ENCODE results near the gene AUNIP. TPM values are rescaled to one million over a fixed set of nuclear protein-coding genes. Genes with fewer than 3 reads are reported as not detected.
A peak's percentile ranks its signal among the peaks of the same experiment; 100 is the strongest.

Gene AUNIP
- total and polyA plus RNA-seq, 2 experiments from 2014 or later, result 20.9 to 21.9 TPM

- Histone ChIP-seq H2AFZ (no peak overlapping the region), H3K79me2 (replicated peaks; ENCODE audit: insufficient read depth) (no peaks in the 10 kb centered on the region), H3K27me3 (ENCODE audit: insufficient read depth) (peaks cover 7% of the 10 kb centered on the region), H3K4me3 (no peak overlapping the region), H3K36me3 (ENCODE audit: insufficient read depth) (peaks cover 36% of the 10 kb centered on the region), H3K27ac (ENCODE audit: low read depth) (no peak overlapping the region), H4K20me1 (replicated peaks; ENCODE audit: insufficient read depth) (peaks cover 10% of the 10 kb centered on the region; the same call in 1 of the 2 replicates), H3K9me2 (ENCODE audit: insufficient read depth) (no peaks in the 10 kb centered on the region), H3K4me2 (no peak overlapping the region), H3F3A (replicated peaks; ENCODE audit: low read depth) (0 out of 2 replicates have a peak, but pooled peaks cover 4% of the 10 kb centered on the region), H3K4me1 (ENCODE audit: insufficient read depth) (no peaks in the 10 kb centered on the region)
- no peak overlapping the region for H3K4me3 Mint-ChIP-seq
- H3K27me3 Mint-ChIP-seq (ENCODE audit: insufficient read depth, low read depth, poor library complexity), result peaks cover 3% of the 10 kb centered on the region
- no peak for DNase-seq (ENCODE audit: low spot score)
- TF ChIP-seq CREB1 (CRISPR knock-in tag; IDR thresholded peaks at IDR 0.05; ENCODE audit: low read depth), result no peak
- peaks cover 3% of the 10 kb centered on the region for H3K4me1 Mint-ChIP-seq
- H3K36me3 Mint-ChIP-seq (ENCODE audit: low read depth), result peaks cover 40% of the 10 kb centered on the region
- ATAC-seq, result peak; percentile 31; the same call in 2 of the 3 replicates
- no peaks in the 10 kb centered on the region for H3K9me3 Mint-ChIP-seq
- H3K27ac Mint-ChIP-seq, result no peak overlapping the region
Measured at GRCh38 chr1:25826571-25826970, 32.7 kb downstream of the AUNIP start.

- no peak overlapping the region for H3K4me3 Mint-ChIP-seq
- Histone ChIP-seq H3K27ac (ENCODE audit: low read depth) (no peak overlapping the region), H3K36me3 (ENCODE audit: insufficient read depth) (peaks cover 27% of the 10 kb centered on the region), H3K79me2 (replicated peaks; ENCODE audit: insufficient read depth) (0 out of 2 replicates have a peak, but pooled peaks cover 2% of the 10 kb centered on the region), H3K4me3 (no peak overlapping the region), H4K20me1 (replicated peaks; ENCODE audit: insufficient read depth) (peaks cover 6% of the 10 kb centered on the region; the same call in 1 of the 2 replicates), H3K27me3 (ENCODE audit: insufficient read depth) (peaks cover 13% of the 10 kb centered on the region), H3K9me2 (ENCODE audit: insufficient read depth) (no peaks in the 10 kb centered on the region), H3K4me1 (ENCODE audit: insufficient read depth) (peaks cover 8% of the 10 kb centered on the region), H3F3A (replicated peaks; ENCODE audit: low read depth) (peaks cover 12% of the 10 kb centered on the region), H2AFZ (no peak overlapping the region), H3K4me2 (no peak overlapping the region)
- no peak overlapping the region for H3K27ac Mint-ChIP-seq
- H3K36me3 Mint-ChIP-seq (ENCODE audit: low read depth), result peaks cover 33% of the 10 kb centered on the region
- no peak for ATAC-seq
- H3K27me3 Mint-ChIP-seq (ENCODE audit: insufficient read depth, low read depth, poor library complexity), result peaks cover 3% of the 10 kb centered on the region
- TF ChIP-seq CREB1 (CRISPR knock-in tag; IDR thresholded peaks at IDR 0.05; ENCODE audit: low read depth), result no peak
- TF ChIP-seq, protein P1, sequence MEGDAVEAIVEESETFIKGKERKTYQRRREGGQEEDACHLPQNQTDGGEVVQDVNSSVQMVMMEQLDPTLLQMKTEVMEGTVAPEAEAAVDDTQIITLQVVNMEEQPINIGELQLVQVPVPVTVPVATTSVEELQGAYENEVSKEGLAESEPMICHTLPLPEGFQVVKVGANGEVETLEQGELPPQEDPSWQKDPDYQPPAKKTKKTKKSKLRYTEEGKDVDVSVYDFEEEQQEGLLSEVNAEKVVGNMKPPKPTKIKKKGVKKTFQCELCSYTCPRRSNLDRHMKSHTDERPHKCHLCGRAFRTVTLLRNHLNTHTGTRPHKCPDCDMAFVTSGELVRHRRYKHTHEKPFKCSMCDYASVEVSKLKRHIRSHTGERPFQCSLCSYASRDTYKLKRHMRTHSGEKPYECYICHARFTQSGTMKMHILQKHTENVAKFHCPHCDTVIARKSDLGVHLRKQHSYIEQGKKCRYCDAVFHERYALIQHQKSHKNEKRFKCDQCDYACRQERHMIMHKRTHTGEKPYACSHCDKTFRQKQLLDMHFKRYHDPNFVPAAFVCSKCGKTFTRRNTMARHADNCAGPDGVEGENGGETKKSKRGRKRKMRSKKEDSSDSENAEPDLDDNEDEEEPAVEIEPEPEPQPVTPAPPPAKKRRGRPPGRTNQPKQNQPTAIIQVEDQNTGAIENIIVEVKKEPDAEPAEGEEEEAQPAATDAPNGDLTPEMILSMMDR (conservative IDR thresholded peaks at IDR 0.05; ENCODE audit: low read depth in 2 of 2), result no peak
- peaks cover 10% of the 10 kb centered on the region for H3K4me1 Mint-ChIP-seq
- DNase-seq (ENCODE audit: low spot score), result no peak
- H3K9me3 Mint-ChIP-seq, result no peaks in the 10 kb centered on the region
Measured at GRCh38 chr1:25825605-25826004, 33.7 kb downstream of the AUNIP start.

- ATAC-seq (no peak), DNase-seq (ENCODE audit: low spot score) (no peak)
- 0 out of 2 replicates have a peak, but pooled peaks cover 2% of the 10 kb centered on the region for H3K79me2 ChIP-seq (replicated peaks; ENCODE audit: insufficient read depth)
- H2AFZ ChIP-seq, result no peak overlapping the region
- TF ChIP-seq JUNB (IDR thresholded peaks at IDR 0.05; ENCODE audit: unreplicated experiment) (no peak), ZNF331 (CRISPR knock-in tag; IDR thresholded peaks at IDR 0.05; ENCODE audit: low read depth) (no peak), ZNF114 (CRISPR knock-in tag; IDR thresholded peaks at IDR 0.05) (no peak), STAT1 (IDR thresholded peaks at IDR 0.05; ENCODE audit: unreplicated experiment) (no peak)
- H3K4me1 Mint-ChIP-seq, result peaks cover 30% of the 10 kb centered on the region
- no peaks in the 10 kb centered on the region for H3K36me3 Mint-ChIP-seq (ENCODE audit: low read depth)
- H3F3A ChIP-seq (replicated peaks; ENCODE audit: low read depth), result peaks cover 18% of the 10 kb centered on the region
- H3K36me3 ChIP-seq (ENCODE audit: insufficient read depth), result no peaks in the 10 kb centered on the region
- no peaks in the 10 kb centered on the region for H3K9me2 ChIP-seq (ENCODE audit: insufficient read depth)
- H4K20me1 ChIP-seq (replicated peaks; ENCODE audit: insufficient read depth), result 0 out of 2 replicates have a peak, but pooled peaks cover 6% of the 10 kb centered on the region
- H3K27me3 Mint-ChIP-seq (ENCODE audit: insufficient read depth, low read depth, poor library complexity), result peaks cover 10% of the 10 kb centered on the region
- H3K4me1 ChIP-seq (ENCODE audit: insufficient read depth), result peaks cover 24% of the 10 kb centered on the region
- no peak overlapping the region; the same call in 1 of the 2 replicates for H3K4me3 ChIP-seq
- H3K4me2 ChIP-seq, result peak overlapping the region; percentile 99; the same call in 1 of the 2 replicates
- no peak overlapping the region for H3K27ac ChIP-seq (ENCODE audit: low read depth)
- no peaks in the 10 kb centered on the region for H3K9me3 Mint-ChIP-seq
- H3K4me3 Mint-ChIP-seq, result peak overlapping the region; percentile 85
- H3K27ac Mint-ChIP-seq, result no peak overlapping the region
- peaks cover 13% of the 10 kb centered on the region for H3K27me3 ChIP-seq (ENCODE audit: insufficient read depth)
Measured at GRCh38 chr1:25821630-25822091, 37.6 kb downstream of the AUNIP start.

Measured in GM23338 (cell line).